HG02610 (cell line): ENCODE data around the gene ALLC.

Source experiments
- ATAC-seq: cut with Tn5 transposase; IDR thresholded peaks from one replicate; pipeline ENCODE4 v1.9.1; 2021; ENCODE audit warnings: mild to moderate bottlenecking, moderate library complexity; ENCODE audit not compliant: unreplicated experiment

Gene ALLC

DNA sequence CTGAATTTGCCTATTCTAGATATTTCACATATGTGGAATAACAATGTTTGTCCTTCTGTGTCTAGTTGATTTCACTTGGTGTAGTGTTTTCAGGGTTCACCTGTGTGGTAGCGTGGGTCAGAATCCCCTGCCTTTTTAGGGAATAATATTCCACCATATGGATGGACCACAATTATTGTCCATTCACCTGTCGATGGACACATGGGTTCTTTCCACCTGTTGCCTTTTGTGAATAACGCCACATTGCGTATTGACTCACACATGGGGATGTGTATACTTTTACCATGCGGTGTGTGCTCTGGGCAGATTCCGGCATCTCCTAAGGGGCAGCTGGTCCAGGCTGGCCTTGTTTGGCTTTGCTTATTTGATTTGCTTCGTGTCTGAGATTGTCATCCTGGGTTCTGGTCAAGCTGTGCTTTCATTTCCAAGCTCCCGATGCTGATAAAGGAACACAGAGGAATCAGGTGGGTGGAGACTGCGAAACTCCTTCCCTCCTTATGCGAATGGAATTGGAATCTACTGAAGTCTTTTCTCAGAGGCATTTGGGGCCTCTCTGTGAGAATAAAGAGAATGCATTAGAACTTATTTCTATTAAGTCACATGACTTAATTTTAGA lies 18.9 kb upstream of the ALLC start:
- no peak for ATAC-seq

DNA sequence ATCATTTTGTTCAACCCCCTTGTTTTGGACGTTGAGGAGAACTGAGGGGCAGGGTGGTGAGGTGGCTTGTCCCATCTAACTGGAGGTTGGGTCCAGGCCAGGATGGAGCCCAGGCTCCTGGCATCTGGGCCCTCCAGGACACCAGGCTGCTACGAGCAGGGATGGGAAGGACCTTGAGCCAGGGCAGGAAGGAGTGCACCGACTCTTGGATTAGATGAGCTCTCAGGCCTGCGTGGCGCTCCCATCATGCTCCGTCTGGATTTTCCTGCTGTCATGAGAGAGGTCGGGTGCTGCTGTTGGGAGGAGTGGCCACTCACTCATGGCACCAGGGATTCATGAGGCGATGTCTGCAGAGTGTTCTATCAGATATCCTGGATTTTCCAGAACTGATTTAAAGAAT lies 18.3 kb upstream of the ALLC start:
- ATAC-seq, result no peak

DNA sequence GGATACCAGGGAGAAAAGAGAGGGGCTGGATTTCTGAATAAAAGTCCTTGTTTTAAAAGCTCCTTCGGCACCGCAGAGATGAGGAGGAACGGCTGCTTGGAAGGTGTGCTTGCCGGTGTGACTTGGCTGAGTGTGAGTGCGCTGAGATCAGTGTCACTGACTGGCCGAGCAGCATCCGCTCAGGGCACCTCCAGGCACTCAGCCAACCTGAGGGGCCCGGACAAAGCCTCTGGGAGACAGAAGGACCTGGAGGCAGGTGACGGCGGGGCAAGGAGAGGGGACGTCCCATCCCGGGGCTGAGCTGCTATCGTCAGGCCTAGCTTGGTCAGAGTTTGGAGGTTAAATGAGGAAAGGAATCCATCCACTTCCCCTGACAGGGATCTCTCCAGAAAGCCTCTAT lies 16.8 kb upstream of the ALLC start:
- no peak for ATAC-seq

GRCh38 chr2:3641841-3642421 lies 16.1 kb upstream of the ALLC start:
- no peak for ATAC-seq

DNA sequence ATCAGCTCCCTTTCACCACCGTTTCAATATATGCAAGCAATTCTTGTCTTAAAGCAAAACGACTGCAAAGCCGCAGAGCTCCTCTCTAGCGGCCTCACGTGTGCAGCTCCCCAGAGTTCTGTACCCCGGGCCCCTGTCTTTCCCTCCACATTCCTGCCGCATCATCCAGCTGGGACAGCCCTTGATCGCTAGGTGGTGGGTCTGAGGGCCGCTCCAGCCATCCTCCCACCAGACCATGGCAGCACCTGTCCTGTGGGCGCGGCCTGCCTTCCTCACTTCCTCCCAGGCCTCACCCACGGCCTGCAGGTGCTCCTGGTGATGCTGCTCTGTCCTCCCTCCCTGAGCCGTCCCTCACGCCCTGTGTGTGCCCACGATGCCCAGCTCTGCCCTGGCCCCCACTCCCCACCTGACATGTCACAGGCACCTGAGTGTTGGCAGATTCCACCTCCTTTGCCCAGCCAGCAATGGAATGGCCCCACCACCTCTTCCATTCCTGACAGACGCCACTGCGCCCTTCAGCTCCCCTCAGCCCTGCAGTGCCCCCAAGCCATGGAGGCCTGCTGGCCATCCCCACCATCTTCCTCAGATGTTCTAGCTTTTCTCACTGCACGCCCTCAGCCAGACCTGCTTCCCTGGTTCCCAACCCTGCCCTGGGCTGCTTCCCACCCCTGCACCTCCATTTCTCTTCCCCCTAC lies 15.3 kb upstream of the ALLC start:
- ATAC-seq, result no peak

- ATAC-seq, result no peak
These were observed 14.4 kb upstream of the ALLC start for GRCh38 chr2:3643371-3644245.

DNA sequence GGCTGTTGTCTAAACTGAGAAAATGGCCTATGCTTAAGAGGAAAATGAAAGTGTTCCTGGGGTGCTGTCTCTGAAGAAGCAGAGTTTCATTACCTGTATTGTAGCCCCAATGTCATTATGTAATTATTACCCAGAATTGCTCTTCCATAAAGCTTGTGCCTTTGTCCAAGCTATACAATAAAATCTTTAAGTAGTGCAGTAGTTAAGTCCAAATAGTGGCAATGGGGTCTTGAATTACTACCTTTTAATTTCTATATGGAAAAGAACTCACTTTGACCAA lies 13.8 kb upstream of the ALLC start:
- ATAC-seq, result no peak

GRCh38 chr2:3644891-3645605 lies 13.0 kb upstream of the ALLC start:
- ATAC-seq, result no peak

GRCh38 chr2:3645745-3646389 lies 12.1 kb upstream of the ALLC start:
- no peak for ATAC-seq

DNA sequence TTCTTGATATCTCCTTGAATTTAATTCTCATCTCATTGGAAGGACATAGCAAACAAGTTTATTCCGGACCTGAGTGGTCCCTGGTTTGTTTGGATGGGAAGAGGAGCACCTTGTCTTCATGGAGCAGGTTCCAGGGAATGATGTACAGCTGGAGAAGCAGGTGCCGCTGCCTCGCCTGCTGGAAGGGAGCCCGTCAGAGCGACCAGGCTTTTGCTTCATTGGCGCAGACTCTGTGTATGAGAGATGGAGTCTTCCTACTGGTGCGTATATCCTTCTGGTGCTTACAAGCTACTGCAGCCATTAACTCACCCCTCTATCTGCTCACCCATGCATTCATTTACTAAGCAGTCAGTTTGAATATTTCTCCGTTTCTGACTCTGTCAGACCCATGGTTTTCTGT lies 11.6 kb upstream of the ALLC start:
- ATAC-seq, result no peak

DNA sequence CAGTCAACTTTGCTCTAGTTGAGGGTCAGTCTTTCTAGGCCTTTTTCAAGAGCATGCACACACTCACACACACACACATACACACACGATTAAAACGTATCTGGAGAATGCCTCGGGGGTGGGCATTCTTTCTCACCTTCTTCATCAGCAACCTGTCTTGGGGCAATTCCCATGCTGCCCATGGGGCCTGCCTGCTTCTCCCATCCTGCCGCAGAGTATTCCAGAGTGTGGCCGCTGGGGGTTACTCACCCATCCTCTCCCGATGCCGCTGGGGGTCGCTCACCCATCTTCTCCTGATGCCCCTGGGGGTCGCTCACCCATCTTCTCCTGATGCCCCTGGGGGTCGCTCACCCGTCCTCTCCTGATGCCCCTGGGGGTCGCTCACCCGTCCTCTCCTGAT lies 10.8 kb upstream of the ALLC start:
- no peak for ATAC-seq

- no peak for ATAC-seq
These were observed 10.0 kb upstream of the ALLC start for GRCh38 chr2:3647831-3648651.

- ATAC-seq, result no peak
These were observed 9.3 kb upstream of the ALLC start for GRCh38 chr2:3648652-3649177.

DNA sequence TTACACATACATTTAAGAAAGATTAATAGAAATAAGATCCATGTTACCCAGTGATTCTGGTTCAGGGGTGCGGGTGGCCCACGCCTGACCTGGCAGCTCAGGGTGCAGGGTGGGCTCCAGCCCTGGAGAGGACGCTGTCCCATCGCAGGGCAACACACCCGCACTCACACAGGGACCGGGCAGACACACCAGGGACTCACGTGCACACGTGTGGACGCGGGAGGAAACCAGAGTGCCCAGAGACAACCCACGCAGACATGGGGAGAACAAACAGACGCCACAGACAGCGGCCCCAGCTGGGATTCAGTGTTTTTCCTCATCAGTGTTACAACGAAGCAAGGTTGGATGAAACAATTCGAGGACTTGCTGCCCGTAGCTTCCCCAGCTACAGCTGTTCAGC lies 8.4 kb upstream of the ALLC start:
- ATAC-seq, result no peak

DNA sequence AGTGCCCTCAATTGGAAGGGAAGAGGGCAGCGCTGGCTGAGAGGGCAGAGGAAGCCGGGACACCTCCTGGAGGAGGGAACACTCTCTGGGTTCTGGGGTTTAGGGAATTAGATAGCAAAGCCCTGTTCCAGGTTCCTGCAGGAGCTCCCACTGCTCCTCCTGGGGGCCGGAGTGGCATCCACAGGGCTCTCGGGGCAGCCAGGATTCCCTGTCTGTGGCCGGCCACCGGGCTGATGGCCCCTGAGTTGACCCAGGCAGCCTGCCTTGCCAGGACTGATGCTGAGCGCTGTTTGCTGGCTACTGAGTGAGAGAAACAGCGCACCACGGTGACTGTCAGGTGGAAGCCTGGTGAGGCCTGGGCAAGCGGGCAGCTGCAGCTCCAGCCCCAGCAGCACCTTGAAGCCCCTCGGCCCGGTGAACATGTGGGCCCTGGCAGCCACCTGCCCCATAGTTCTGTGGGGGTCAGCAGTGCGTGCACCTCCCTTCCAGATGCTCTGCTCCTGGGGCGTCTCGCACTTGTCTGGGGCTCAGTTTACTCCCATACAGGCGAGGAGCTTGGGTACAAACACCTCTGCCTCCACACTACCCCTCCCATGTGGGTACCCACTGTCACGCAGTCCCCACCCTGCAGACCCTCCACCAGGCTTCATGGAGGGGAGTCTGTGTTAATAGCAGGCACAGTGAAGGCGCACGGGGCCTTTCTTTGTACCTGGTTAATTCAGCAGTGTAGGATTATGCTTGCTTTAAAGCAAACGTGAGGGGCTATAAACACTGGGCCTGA lies 7.7 kb upstream of the ALLC start:
- no peak for ATAC-seq

DNA sequence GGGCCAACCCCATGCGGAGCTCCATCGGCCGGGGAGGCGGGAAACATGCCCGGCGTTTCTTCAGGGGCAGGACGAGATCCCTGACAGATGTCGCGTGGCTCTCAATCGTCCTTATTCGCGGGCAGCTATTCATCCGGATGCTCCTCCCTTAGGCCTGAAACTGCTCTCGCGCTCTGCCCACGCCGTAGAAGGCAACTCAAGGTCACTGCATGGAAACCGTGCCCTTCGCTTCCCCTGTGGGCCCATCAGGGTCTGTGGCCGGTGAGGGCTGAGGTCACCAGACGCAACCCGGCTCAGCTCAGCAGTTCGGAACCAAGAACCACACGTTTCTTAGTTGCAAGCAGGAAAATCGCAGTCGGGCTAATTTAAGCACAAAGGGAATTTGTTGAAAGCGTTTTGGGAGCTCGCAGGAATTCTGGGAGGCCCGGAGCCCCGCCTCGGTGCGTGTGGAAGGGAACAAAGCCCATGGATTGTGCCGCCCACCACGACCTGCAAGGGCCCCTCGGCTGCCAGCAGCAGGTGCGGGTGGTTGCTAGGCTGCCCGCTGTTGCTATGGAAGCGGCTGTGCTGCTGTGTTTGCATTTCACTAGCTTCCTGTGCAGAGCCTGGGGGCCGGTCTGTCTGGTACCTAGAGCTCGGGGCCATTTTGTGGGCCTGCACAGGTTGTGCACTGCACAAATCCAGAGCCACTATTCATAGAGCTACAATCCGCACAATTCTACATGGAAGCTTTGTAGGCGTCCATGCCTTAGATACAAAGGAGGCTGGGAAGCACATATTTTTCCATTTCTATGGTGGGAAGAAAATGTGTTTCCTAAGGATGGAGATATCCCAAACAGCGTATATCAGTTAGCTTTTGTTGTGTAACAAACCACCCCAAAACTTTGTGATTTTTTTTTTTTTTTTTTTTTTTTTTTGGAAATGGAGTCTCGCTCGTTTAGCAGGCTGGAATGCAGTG lies 6.0 kb upstream of the ALLC start:
- ATAC-seq, result peak; percentile 88

- no peak for ATAC-seq
These were observed 4.9 kb upstream of the ALLC start for GRCh38 chr2:3652896-3653625.
